H1 (cell line): ENCODE data around the gene SMIM28. TPM values are rescaled to one million over a fixed set of nuclear protein-coding genes. Genes with fewer than 3 reads are reported as not detected.

Experiments
- CTCF ChIA-PET: fragments of 300-600 bp; sonication (Branson Sonifier 250); formaldehyde crosslinking; loops from one replicate; lab custom pipeline; 2021; ENCODE audit not compliant: partially characterized antibody; lab: Charles Lee
- POLR2A ChIA-PET: fragments of 300-600 bp; sonication (Branson Sonifier 250); formaldehyde crosslinking; loops from one replicate; lab custom pipeline; 2021; ENCODE audit warnings: inconsistent platforms; ENCODE audit not compliant: partially characterized antibody; lab: Charles Lee
- DNase-seq, 2 experiments: peaks; one replicate each; pipeline versions ENCODE4 v3.0.0 to v3.0.0-alpha.2; 2010 to 2022; ENCODE audit warnings: low spot score in 2 of 2, low read depth in 1 of 2, mixed read lengths in 1 of 2
- FAIRE-seq: peaks from 2 replicates; lab custom pipeline; 2011; peaks lifted over from hg19 to GRCh38; lab: Jason Lieb, UNC
- H2AFZ ChIP-seq: 2 replicates; pipeline ENCODE4 v1.8.1; 2012; ENCODE audit warnings: low read length, inconsistent platforms
- H2AK5ac ChIP-seq: 2 replicates; pipeline ENCODE4 v1.6.1; 2013; ENCODE audit warnings: low read depth, low read length
- H2BK120ac ChIP-seq: replicated peaks from 2 replicates; pipeline ENCODE3; 2013; ENCODE audit warnings: low read depth, low read length, inconsistent platforms
- H2BK12ac ChIP-seq: 2 replicates; pipeline ENCODE4 v1.6.1; 2013; ENCODE audit warnings: low read depth, low read length
- H2BK15ac ChIP-seq: 2 replicates; pipeline ENCODE4 v1.6.1; 2013; ENCODE audit warnings: low read length
- H2BK20ac ChIP-seq: 2 replicates; pipeline ENCODE4 v1.6.1; 2013; ENCODE audit warnings: low read length
- H2BK5ac ChIP-seq: 2 replicates; pipeline ENCODE4 v1.6.1; 2013; ENCODE audit warnings: low read depth, low read length
- H3K14ac ChIP-seq: 2 replicates; pipeline ENCODE4 v1.6.1; 2013; ENCODE audit warnings: inconsistent platforms; ENCODE audit not compliant: insufficient read length
- H3K18ac ChIP-seq: 2 replicates; pipeline ENCODE4 v1.6.1; 2013; ENCODE audit warnings: low read length; ENCODE audit errors: extremely low read depth
- H3K23ac ChIP-seq: 2 replicates; pipeline ENCODE4 v1.6.1; 2013; ENCODE audit warnings: inconsistent platforms; ENCODE audit not compliant: insufficient read length
- H3K23me2 ChIP-seq: 2 replicates; pipeline ENCODE4 v1.6.1; 2013; ENCODE audit warnings: low read depth, low read length
- H3K27ac ChIP-seq: 2 replicates; pipeline ENCODE4 v1.6.1; 2011; ENCODE audit warnings: low read depth, low read length, inconsistent platforms
- H3K27me3 ChIP-seq, 4 experiments: replicated peaks in 1 of 4; 1 replicate in 1 of 4; 2 replicates in 3 of 4; pipeline versions ENCODE4 v1.6.1 to v1.8.1; 2011 to 2013; ENCODE audit warnings: low read length in 3 of 4, mild to moderate bottlenecking in 3 of 4, inconsistent platforms in 2 of 4, mixed read lengths in 2 of 4, moderate library complexity in 1 of 4; ENCODE audit not compliant: control insufficient read depth in 3 of 4, insufficient read depth in 3 of 4; ENCODE audit errors: extremely low read depth in 1 of 4
- H3K36me3 ChIP-seq, 4 experiments: 2 replicates each; pipeline versions ENCODE4 v1.6.1 to v1.8.1; 2011 to 2013; ENCODE audit warnings: mild to moderate bottlenecking in 4 of 4, low read length in 3 of 4, moderate library complexity in 2 of 4, control low read depth in 1 of 4, inconsistent platforms in 1 of 4; ENCODE audit not compliant: insufficient read depth in 4 of 4, control insufficient read depth in 2 of 4
- H3K4ac ChIP-seq: replicated peaks from 2 replicates; pipeline ENCODE3; 2013; ENCODE audit warnings: low read length, low read depth, mixed read lengths, inconsistent platforms; ENCODE audit not compliant: insufficient read length
- H3K4me1 ChIP-seq, 4 experiments: replicated peaks in 1 of 4; 1 replicate in 1 of 4; 2 replicates in 3 of 4; pipeline versions ENCODE4 v1.6.1 to v1.8.1; 2011 to 2013; ENCODE audit warnings: low read length in 3 of 4, inconsistent platforms in 2 of 4, mixed read lengths in 1 of 4; ENCODE audit not compliant: insufficient read depth in 4 of 4, control insufficient read depth in 3 of 4
- H3K4me2 ChIP-seq, 2 experiments: 2 replicates each; pipeline versions ENCODE4 v1.6.1 to v1.8.1; 2011 to 2013; ENCODE audit warnings: low read depth in 2 of 2, low read length in 2 of 2, control low read depth in 1 of 2, inconsistent platforms in 1 of 2, mild to moderate bottlenecking in 1 of 2; ENCODE audit not compliant: insufficient read depth in 1 of 2
- H3K4me3 ChIP-seq, 4 experiments: fragments of 200-600, 300-600 bp in 1 of 4; sonication (generic), shearing (Covaris generic), sonication (Bioruptor Twin) in 1 of 4; 2 replicates each; pipeline versions ENCODE4 v1.5.1 to v1.8.1; 2011 to 2016; ENCODE audit warnings: low read length in 4 of 4, low read depth in 3 of 4, control low read depth in 2 of 4, inconsistent platforms in 2 of 4, mild to moderate bottlenecking in 2 of 4, mixed read lengths in 1 of 4, moderate library complexity in 1 of 4; ENCODE audit not compliant: insufficient read depth in 2 of 4; ENCODE audit errors: extremely low read depth in 1 of 4
- H3K56ac ChIP-seq: replicated peaks from 2 replicates; pipeline ENCODE3; 2013; ENCODE audit warnings: low read depth, mild to moderate bottlenecking, mixed read lengths, low read length, inconsistent platforms; ENCODE audit not compliant: insufficient read length
- H3K79me1 ChIP-seq: 2 replicates; pipeline ENCODE4 v1.6.1; 2013; ENCODE audit warnings: low read depth, low read length, control low read depth
- H3K79me2 ChIP-seq, 2 experiments: 2 replicates each; pipeline versions ENCODE4 v1.6.1 to v1.8.1; 2012 to 2013; ENCODE audit warnings: low read length in 2 of 2, mild to moderate bottlenecking in 2 of 2, inconsistent platforms in 1 of 2; ENCODE audit not compliant: insufficient read depth in 2 of 2, control insufficient read depth in 1 of 2
- H3K9ac ChIP-seq, 4 experiments: replicated peaks in 1 of 4; 1 replicate in 1 of 4; 2 replicates in 3 of 4; pipeline versions ENCODE4 v1.6.1 to v1.8.1; 2011 to 2013; ENCODE audit warnings: low read depth in 3 of 4, low read length in 3 of 4, control low read depth in 2 of 4, mild to moderate bottlenecking in 2 of 4, moderate library complexity in 2 of 4, inconsistent platforms in 1 of 4; ENCODE audit errors: extremely low read depth in 1 of 4
- H3K9me3 ChIP-seq, 2 experiments: 2 replicates each; pipeline versions ENCODE4 v1.6.1 to v1.8.1; 2012 to 2013; ENCODE audit warnings: mild to moderate bottlenecking in 2 of 2, moderate library complexity in 2 of 2, control low read depth in 1 of 2, inconsistent platforms in 1 of 2, low read depth in 1 of 2, low read length in 1 of 2, mixed read lengths in 1 of 2; ENCODE audit not compliant: insufficient read depth in 2 of 2
- H4K20me1 ChIP-seq, 2 experiments: replicated peaks in 1 of 2; 2 replicates each; pipeline versions ENCODE3 to v1.8.1; 2011 to 2013; ENCODE audit warnings: inconsistent platforms in 2 of 2, low read length in 2 of 2, mild to moderate bottlenecking in 1 of 2; ENCODE audit not compliant: insufficient read depth in 2 of 2, control insufficient read depth in 1 of 2
- H4K5ac ChIP-seq: 2 replicates; pipeline ENCODE4 v1.6.1; 2013; ENCODE audit warnings: low read length, low read depth, mixed read lengths, inconsistent platforms; ENCODE audit not compliant: insufficient read length
- H4K8ac ChIP-seq: 2 replicates; pipeline ENCODE4 v1.8.0; 2013; ENCODE audit warnings: mild to moderate bottlenecking, moderate library complexity, low read length, inconsistent platforms; ENCODE audit not compliant: insufficient read depth; ENCODE audit errors: extremely low read depth
- H4K91ac ChIP-seq: replicated peaks from 2 replicates; pipeline ENCODE3; 2013; ENCODE audit warnings: low read length, mixed read lengths, inconsistent platforms; ENCODE audit not compliant: insufficient read length
- BRCA1 ChIP-seq: IDR thresholded peaks from 2 replicates; pipeline ENCODE4 v1.6.1; 2012; ENCODE audit warnings: low read depth, low read length, improper control_type of control experiment
- CREB1 ChIP-seq: IDR thresholded peaks from 2 replicates; pipeline ENCODE4 v1.6.1; 2012; ENCODE audit warnings: inconsistent platforms
- EP300 ChIP-seq, 2 experiments: IDR thresholded peaks; 1 replicate in 1 of 2; 2 replicates in 1 of 2; pipeline ENCODE4 v1.6.1; 2011 to 2012; ENCODE audit warnings: low read depth in 2 of 2, low read length in 2 of 2, mild to moderate bottlenecking in 2 of 2, borderline replicate concordance in 1 of 2, inconsistent platforms in 1 of 2, moderate library complexity in 1 of 2
- RAD21 ChIP-seq, 2 experiments: IDR thresholded peaks in 1 of 2; conservative IDR thresholded peaks in 1 of 2; 2 replicates each; pipeline ENCODE4 v1.6.1; 2011; ENCODE audit warnings: low read depth in 2 of 2, low read length in 2 of 2, improper control_type of control experiment in 1 of 2, inconsistent platforms in 1 of 2, mild to moderate bottlenecking in 1 of 2, moderate library complexity in 1 of 2
- RBBP5 ChIP-seq: IDR thresholded peaks from 2 replicates; pipeline ENCODE4 v1.7.1; 2012; ENCODE audit warnings: low read depth, mild to moderate bottlenecking, inconsistent platforms, low read length, moderate library complexity, borderline replicate concordance
- RXRA ChIP-seq: IDR thresholded peaks from 2 replicates; pipeline ENCODE4 v1.6.1; 2011; ENCODE audit warnings: low read depth, mild to moderate bottlenecking, low read length, moderate library complexity; ENCODE audit not compliant: insufficient read depth
- TAF7 ChIP-seq: optimal IDR thresholded peaks from 2 replicates; pipeline ENCODE3; 2011; ENCODE audit warnings: low read depth, mild to moderate bottlenecking, inconsistent platforms, low read length, moderate library complexity, borderline replicate concordance
- TBP ChIP-seq: IDR thresholded peaks from 2 replicates; pipeline ENCODE4 v1.6.1; 2011; ENCODE audit warnings: low read depth, low read length, improper control_type of control experiment
- WGBS, 2 experiments: shearing (Covaris generic) in 1 of 2; methylation state at CpG; one replicate each; pipeline versions ENCODE4 v1.1.6 to v1.1.7; 2013 to 2015; ENCODE audit warnings: low lambda C conversion rate in 2 of 2, mixed read lengths in 2 of 2, inconsistent platforms in 1 of 2, low coverage in 1 of 2, missing lambda C conversion rate in 1 of 2; ENCODE audit not compliant: insufficient replicate concordance in 2 of 2, insufficient coverage in 1 of 2, insufficient read length in 1 of 2; ENCODE audit errors: extremely low coverage in 1 of 2, missing lambda C conversion rate in 1 of 2; 5-methylcytosine and 5-hydroxymethylcytosine counted together
- polyA plus RNA-seq, 7 experiments: library from polyadenylated mRNA; depleted of rRNA in 3 of 7; stranded (reverse) in 5 of 7; unstranded in 2 of 7; fragments of >200 nt in 5 of 7; fragments of 200-250 nt in 2 of 7; gene quantifications; 1 replicate in 5 of 7; 2 replicates in 1 of 7; 4 replicates in 1 of 7; pipeline versions ENCODE4 v1.2.1 to v1.2.3, GENCODE V29; 2011 to 2013; ENCODE audit warnings: missing spikeins in 2 of 7, mixed read lengths in 2 of 7
- total RNA-seq: library from RNA; stranded (reverse); fragmentation: NEBNext Ultra II Directional; extraction: Animal tissue kit (Norgen Biotek cat#: 25700); gene quantifications from 2 replicates; pipeline ENCODE4 v1.2.1, GENCODE V29; 2021

SMIM28 gene
- total and polyA plus RNA-seq, 2 of the 8 experiments (the other 6 are each of a cell fraction or from before 2014, with no cell fraction given) = not detected

GRCh38 chr6:138406443-138406842, 28.7 kb downstream of the SMIM28 start:
- Histone ChIP-seq H2BK20ac (no peak overlapping the region), H3K9me3 (no peaks in the 10 kb centered on the region), H3K79me1 (no peaks in the 10 kb centered on the region; the same call in 1 of the 2 replicates), H4K20me1 (no peaks in the 10 kb centered on the region), H3K4ac (no peak overlapping the region), H4K5ac (no peak overlapping the region), H2BK15ac (no peak overlapping the region), H3K9ac (no peak overlapping the region), H2BK5ac (no peak overlapping the region), H3K4me1 (peaks cover 0 to 3% (median 0%) of the 10 kb centered on the region in 4 experiments; a peak in 3 of 7 replicates), H3K27me3 (no peaks in the 10 kb centered on the region; a peak in 1 of 7 replicates), H2BK12ac (no peak overlapping the region), H3K27ac (no peak overlapping the region), H3K14ac (no peak overlapping the region), H4K8ac (no peak overlapping the region), H3K23me2 (peaks cover 6% of the 10 kb centered on the region; the same call in 1 of the 2 replicates), H3K4me3 (no peak overlapping the region), H3K36me3 (peaks cover 2 to 34% (median 14%) of the 10 kb centered on the region in 4 experiments; a peak in 7 of 8 replicates), H3K23ac (no peak overlapping the region), H2AK5ac (no peak overlapping the region), H3K4me2 (no peak overlapping the region), H3K56ac (no peak overlapping the region), H2BK120ac (no peak overlapping the region), H3K79me2 (no peaks in the 10 kb centered on the region), H4K91ac (no peak overlapping the region), H2AFZ (no peak overlapping the region), H3K18ac (no peak overlapping the region)
- ChIA-PET POLR2A (interaction anchor here (3.0 kb wide), 1 partner anchor 8 kb away, joined by 12 read pairs; no protein-coding TSS in a partner anchor), CTCF (interaction anchor here (1.0 kb wide), 1 partner anchor 121 kb away, joined by 4 read pairs; no protein-coding TSS in a partner anchor)
- FAIRE-seq (no peak), DNase-seq (peak in 1 of 2 experiments; percentile 1)
- WGBS, 2 experiments = 91% methylated on average over 2 of the region's 2 CpGs; no CpG with 5 or more reads in 1 of the 2 experiments
- TF ChIP-seq RXRA = no peak
- TF ChIP-seq RBBP5 = no peak
- TF ChIP-seq CREB1 = no peak
- no peak for TF ChIP-seq EP300 (IDR thresholded peaks at IDR 0.05; ENCODE audit: borderline replicate concordance in 1 of 2, low read depth in 2 of 2, low read length in 2 of 2)
- TF ChIP-seq RAD21 (IDR thresholded peaks at IDR 0.05 in 1 of 2, conservative IDR thresholded peaks at IDR 0.05 in 1 of 2; ENCODE audit: low read depth in 2 of 2, low read length in 2 of 2) = no peak
- TF ChIP-seq BRCA1 = no peak
- no peak for TF ChIP-seq TAF7
- no peak for TF ChIP-seq TBP
